H1 (cell line): ENCODE measurements around the gene BAG2. TPM values are rescaled to one million over a fixed set of nuclear protein-coding genes. Genes with fewer than 3 reads are reported as not detected.

Source experiments
- EGR1 ChIP-seq: IDR thresholded peaks from 2 replicates; pipeline ENCODE4 v1.6.1; 2011; ENCODE audit warnings: low read depth, low read length, borderline replicate concordance
- polyA plus RNA-seq, 7 experiments: library from polyadenylated mRNA; depleted of rRNA in 3 of 7; stranded (reverse) in 5 of 7; unstranded in 2 of 7; fragments of >200 nt in 5 of 7; fragments of 200-250 nt in 2 of 7; gene quantifications; 1 replicate in 5 of 7; 2 replicates in 1 of 7; 4 replicates in 1 of 7; pipeline versions ENCODE4 v1.2.1 to v1.2.3, GENCODE V29; 2011 to 2013; ENCODE audit warnings: missing spikeins in 2 of 7, mixed read lengths in 2 of 7
- total RNA-seq: library from RNA; stranded (reverse); fragmentation: NEBNext Ultra II Directional; extraction: Animal tissue kit (Norgen Biotek cat#: 25700); gene quantifications from 2 replicates; pipeline ENCODE4 v1.2.1, GENCODE V29; 2021
- TF ChIP-seq, protein P1 (sequence below): fragments of 300-600 bp; sonication (generic); IDR thresholded peaks from 2 replicates; pipeline ENCODE4 v1.7.1; 2012; ENCODE audit warnings: low read length, moderate library complexity, mild to moderate bottlenecking, inconsistent platforms; ENCODE audit not compliant: insufficient replicate concordance

The BAG2 gene
- total and polyA plus RNA-seq, 2 of the 8 experiments (the other 6 are each of a cell fraction or from before 2014, with no cell fraction given) = 4.4 to 7.4 TPM

DNA sequence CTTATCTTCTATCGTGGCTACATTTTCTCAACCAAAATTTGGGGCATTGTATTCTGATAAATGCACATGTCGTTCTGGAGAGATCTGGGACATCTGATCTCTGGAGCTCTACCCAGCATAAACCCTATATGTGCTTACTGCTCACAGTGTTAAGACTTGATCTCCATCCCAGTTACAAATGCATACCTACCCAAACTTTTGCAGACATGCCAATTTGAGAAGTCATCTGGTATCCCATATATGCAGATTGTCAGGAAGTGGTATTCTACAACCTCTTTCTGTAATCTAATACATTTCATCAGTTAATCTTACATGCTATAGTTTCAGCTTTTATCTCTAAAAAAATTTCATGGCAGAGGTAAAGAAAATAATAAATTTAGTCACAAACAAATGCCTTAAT lies 11.2 kb downstream of the BAG2 start (continued):
- TF ChIP-seq, protein P1, sequence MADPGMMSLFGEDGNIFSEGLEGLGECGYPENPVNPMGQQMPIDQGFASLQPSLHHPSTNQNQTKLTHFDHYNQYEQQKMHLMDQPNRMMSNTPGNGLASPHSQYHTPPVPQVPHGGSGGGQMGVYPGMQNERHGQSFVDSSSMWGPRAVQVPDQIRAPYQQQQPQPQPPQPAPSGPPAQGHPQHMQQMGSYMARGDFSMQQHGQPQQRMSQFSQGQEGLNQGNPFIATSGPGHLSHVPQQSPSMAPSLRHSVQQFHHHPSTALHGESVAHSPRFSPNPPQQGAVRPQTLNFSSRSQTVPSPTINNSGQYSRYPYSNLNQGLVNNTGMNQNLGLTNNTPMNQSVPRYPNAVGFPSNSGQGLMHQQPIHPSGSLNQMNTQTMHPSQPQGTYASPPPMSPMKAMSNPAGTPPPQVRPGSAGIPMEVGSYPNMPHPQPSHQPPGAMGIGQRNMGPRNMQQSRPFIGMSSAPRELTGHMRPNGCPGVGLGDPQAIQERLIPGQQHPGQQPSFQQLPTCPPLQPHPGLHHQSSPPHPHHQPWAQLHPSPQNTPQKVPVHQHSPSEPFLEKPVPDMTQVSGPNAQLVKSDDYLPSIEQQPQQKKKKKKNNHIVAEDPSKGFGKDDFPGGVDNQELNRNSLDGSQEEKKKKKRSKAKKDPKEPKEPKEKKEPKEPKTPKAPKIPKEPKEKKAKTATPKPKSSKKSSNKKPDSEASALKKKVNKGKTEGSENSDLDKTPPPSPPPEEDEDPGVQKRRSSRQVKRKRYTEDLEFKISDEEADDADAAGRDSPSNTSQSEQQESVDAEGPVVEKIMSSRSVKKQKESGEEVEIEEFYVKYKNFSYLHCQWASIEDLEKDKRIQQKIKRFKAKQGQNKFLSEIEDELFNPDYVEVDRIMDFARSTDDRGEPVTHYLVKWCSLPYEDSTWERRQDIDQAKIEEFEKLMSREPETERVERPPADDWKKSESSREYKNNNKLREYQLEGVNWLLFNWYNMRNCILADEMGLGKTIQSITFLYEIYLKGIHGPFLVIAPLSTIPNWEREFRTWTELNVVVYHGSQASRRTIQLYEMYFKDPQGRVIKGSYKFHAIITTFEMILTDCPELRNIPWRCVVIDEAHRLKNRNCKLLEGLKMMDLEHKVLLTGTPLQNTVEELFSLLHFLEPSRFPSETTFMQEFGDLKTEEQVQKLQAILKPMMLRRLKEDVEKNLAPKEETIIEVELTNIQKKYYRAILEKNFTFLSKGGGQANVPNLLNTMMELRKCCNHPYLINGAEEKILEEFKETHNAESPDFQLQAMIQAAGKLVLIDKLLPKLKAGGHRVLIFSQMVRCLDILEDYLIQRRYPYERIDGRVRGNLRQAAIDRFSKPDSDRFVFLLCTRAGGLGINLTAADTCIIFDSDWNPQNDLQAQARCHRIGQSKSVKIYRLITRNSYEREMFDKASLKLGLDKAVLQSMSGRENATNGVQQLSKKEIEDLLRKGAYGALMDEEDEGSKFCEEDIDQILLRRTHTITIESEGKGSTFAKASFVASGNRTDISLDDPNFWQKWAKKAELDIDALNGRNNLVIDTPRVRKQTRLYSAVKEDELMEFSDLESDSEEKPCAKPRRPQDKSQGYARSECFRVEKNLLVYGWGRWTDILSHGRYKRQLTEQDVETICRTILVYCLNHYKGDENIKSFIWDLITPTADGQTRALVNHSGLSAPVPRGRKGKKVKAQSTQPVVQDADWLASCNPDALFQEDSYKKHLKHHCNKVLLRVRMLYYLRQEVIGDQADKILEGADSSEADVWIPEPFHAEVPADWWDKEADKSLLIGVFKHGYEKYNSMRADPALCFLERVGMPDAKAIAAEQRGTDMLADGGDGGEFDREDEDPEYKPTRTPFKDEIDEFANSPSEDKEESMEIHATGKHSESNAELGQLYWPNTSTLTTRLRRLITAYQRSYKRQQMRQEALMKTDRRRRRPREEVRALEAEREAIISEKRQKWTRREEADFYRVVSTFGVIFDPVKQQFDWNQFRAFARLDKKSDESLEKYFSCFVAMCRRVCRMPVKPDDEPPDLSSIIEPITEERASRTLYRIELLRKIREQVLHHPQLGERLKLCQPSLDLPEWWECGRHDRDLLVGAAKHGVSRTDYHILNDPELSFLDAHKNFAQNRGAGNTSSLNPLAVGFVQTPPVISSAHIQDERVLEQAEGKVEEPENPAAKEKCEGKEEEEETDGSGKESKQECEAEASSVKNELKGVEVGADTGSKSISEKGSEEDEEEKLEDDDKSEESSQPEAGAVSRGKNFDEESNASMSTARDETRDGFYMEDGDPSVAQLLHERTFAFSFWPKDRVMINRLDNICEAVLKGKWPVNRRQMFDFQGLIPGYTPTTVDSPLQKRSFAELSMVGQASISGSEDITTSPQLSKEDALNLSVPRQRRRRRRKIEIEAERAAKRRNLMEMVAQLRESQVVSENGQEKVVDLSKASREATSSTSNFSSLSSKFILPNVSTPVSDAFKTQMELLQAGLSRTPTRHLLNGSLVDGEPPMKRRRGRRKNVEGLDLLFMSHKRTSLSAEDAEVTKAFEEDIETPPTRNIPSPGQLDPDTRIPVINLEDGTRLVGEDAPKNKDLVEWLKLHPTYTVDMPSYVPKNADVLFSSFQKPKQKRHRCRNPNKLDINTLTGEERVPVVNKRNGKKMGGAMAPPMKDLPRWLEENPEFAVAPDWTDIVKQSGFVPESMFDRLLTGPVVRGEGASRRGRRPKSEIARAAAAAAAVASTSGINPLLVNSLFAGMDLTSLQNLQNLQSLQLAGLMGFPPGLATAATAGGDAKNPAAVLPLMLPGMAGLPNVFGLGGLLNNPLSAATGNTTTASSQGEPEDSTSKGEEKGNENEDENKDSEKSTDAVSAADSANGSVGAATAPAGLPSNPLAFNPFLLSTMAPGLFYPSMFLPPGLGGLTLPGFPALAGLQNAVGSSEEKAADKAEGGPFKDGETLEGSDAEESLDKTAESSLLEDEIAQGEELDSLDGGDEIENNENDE = no peak
- TF ChIP-seq EGR1 = no peak
